HUES48 (cell line): ENCODE data around the gene NOP10.
A peak's percentile ranks its signal among the peaks of the same experiment; 100 is the strongest.
"Not testable (repeated sequence)": the region's sequence is repeated elsewhere in the genome, so short reads cannot be mapped to it uniquely, and the experiment has no call there.

ENCODE experiments used
- H3K27ac ChIP-seq: one replicate; pipeline ENCODE4 v1.7.0; 2013; ENCODE audit warnings: low read depth, low read length, inconsistent platforms
- H3K27me3 ChIP-seq: 2 replicates; pipeline ENCODE4 v1.6.1; 2013; ENCODE audit warnings: mild to moderate bottlenecking, low read length; ENCODE audit not compliant: control insufficient read depth, insufficient read depth
- H3K36me3 ChIP-seq: 2 replicates; pipeline ENCODE4 v1.6.1; 2013; ENCODE audit warnings: low read length; ENCODE audit not compliant: control insufficient read depth, insufficient read depth
- H3K4me1 ChIP-seq: 2 replicates; pipeline ENCODE4 v1.6.1; 2013; ENCODE audit warnings: mild to moderate bottlenecking, low read length; ENCODE audit not compliant: control insufficient read depth, insufficient read depth
- H3K4me3 ChIP-seq: 2 replicates; pipeline ENCODE4 v1.5.1; 2013; ENCODE audit warnings: mild to moderate bottlenecking, low read depth, low read length
- H3K9ac ChIP-seq: 2 replicates; pipeline ENCODE4 v1.6.1; 2013; ENCODE audit warnings: mild to moderate bottlenecking, low read depth, low read length, moderate library complexity
- H3K9me3 ChIP-seq: 2 replicates; pipeline ENCODE4 v1.6.1; 2013; ENCODE audit warnings: low read length; ENCODE audit not compliant: control insufficient read depth, insufficient read depth

NOP10 gene

GRCh38 chr15:34358367-34358766 is 15.4 kb upstream of the NOP10 start:
- H3K9me3 ChIP-seq = no peaks in the 10 kb centered on the region
- H3K4me1 ChIP-seq = no peaks in the 10 kb centered on the region
- H3K9ac ChIP-seq = no peak overlapping the region
- no peak overlapping the region for H3K4me3 ChIP-seq
- H3K36me3 ChIP-seq = peaks cover 76% of the 10 kb centered on the region
- H3K27ac ChIP-seq = no peak overlapping the region
- H3K27me3 ChIP-seq = no peaks in the 10 kb centered on the region

DNA sequence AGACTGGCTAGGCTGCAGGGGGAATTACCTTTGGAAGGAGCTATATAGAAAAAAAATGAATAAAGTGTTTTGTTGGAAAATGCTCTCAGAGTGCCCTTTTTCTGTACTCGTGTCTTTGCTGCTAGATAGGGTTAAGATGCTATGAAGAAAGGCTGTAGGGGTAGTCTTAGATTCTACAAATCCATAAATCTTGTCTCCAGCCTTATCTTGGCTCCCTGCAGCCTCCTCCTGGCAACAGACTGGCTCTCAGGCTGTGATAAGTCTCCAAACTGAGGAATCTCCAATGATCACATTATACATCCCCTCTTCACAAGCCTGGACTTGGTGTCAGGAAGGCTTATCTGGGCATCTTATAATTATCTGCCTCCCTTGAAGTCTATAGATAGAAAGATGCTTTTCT is 14.7 kb upstream of the NOP10 start:
- H3K9me3 ChIP-seq = no peaks in the 10 kb centered on the region
- H3K36me3 ChIP-seq = peaks cover 68% of the 10 kb centered on the region
- no peak overlapping the region for H3K4me3 ChIP-seq
- H3K27ac ChIP-seq = no peak overlapping the region
- no peaks in the 10 kb centered on the region for H3K4me1 ChIP-seq
- no peak overlapping the region for H3K9ac ChIP-seq
- H3K27me3 ChIP-seq = no peaks in the 10 kb centered on the region

DNA sequence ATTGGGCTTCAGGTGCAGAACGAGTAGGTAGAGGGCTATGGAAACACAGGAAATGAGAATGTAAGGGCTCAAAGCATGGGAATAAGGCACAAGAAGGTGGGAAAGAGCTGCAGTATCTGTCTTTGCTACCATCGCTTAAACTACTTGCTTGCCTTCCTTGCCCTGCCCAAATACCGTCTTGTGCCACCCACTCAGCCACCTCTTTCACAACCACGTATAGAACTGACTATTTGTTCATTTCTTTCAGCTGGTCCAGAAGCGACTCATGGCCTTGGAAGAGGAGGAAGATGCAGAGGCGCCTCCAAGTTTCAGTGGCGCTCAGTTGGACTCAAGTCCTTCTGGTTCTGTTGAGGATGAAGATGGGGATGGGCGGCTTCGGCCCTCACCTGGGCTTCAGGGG is 12.3 kb upstream of the NOP10 start:
- Histone ChIP-seq H3K9ac (no peak overlapping the region), H3K27me3 (no peaks in the 10 kb centered on the region), H3K27ac (no peak overlapping the region), H3K4me1 (no peaks in the 10 kb centered on the region), H3K36me3 (peaks cover 48% of the 10 kb centered on the region), H3K4me3 (no peak overlapping the region), H3K9me3 (no peaks in the 10 kb centered on the region)

- Histone ChIP-seq H3K4me1 (no peaks in the 10 kb centered on the region), H3K9me3 (no peaks in the 10 kb centered on the region), H3K27me3 (no peaks in the 10 kb centered on the region), H3K4me3 (no peak overlapping the region), H3K9ac (no peak overlapping the region), H3K36me3 (peaks cover 39% of the 10 kb centered on the region), H3K27ac (no peak overlapping the region)
Measured at GRCh38 chr15:34354286-34354685, 11.3 kb upstream of the NOP10 start.

DNA sequence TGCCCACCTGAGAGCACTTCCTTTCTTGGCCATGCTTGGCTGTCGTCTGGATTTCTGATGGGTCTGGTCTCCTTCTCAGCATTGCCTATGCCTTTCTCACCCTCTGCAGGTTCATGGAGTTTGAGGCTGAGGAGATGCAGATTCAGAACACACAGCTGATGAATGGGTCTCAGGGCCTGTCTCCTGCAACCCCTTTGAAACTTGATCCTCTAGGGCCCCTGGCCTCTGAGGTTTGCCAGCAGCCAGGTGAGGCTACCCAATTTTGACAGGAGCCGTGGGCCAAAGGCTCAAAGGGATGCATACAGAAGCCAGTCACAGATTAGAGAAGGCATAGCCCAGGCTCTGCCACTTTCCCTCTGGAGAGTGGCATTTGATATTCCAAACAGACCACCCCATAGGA is 10.7 kb upstream of the NOP10 start:
- H3K4me3 ChIP-seq = no peak overlapping the region
- H3K9me3 ChIP-seq = no peaks in the 10 kb centered on the region
- H3K27me3 ChIP-seq = no peaks in the 10 kb centered on the region
- peaks cover 34% of the 10 kb centered on the region for H3K36me3 ChIP-seq
- no peaks in the 10 kb centered on the region for H3K4me1 ChIP-seq
- H3K9ac ChIP-seq = no peak overlapping the region
- no peak overlapping the region for H3K27ac ChIP-seq

GRCh38 chr15:34352996-34353395 is 10.1 kb upstream of the NOP10 start:
- not testable (repeated sequence) for H3K27me3 ChIP-seq, H3K4me1 ChIP-seq, H3K4me3 ChIP-seq, H3K9ac ChIP-seq, H3K9me3 ChIP-seq, H3K27ac ChIP-seq
- H3K36me3 ChIP-seq = peaks cover 27% of the 10 kb centered on the region

GRCh38 chr15:34349769-34350168 is 6.8 kb upstream of the NOP10 start:
- Histone ChIP-seq H3K9ac (no peak overlapping the region), H3K27me3 (no peaks in the 10 kb centered on the region), H3K4me3 (no peak overlapping the region), H3K4me1 (no peaks in the 10 kb centered on the region), H3K27ac (no peak overlapping the region), H3K36me3 (0 out of 2 replicates have a peak, but pooled peaks cover under 1% of the 10 kb centered on the region), H3K9me3 (no peaks in the 10 kb centered on the region)

GRCh38 chr15:34348735-34349300 is 5.9 kb upstream of the NOP10 start:
- H3K27ac ChIP-seq = no peak overlapping the region
- H3K4me1 ChIP-seq = no peaks in the 10 kb centered on the region
- H3K36me3 ChIP-seq = no peaks in the 10 kb centered on the region
- no peak overlapping the region for H3K4me3 ChIP-seq
- no peaks in the 10 kb centered on the region for H3K27me3 ChIP-seq
- no peaks in the 10 kb centered on the region for H3K9me3 ChIP-seq
- H3K9ac ChIP-seq = no peak overlapping the region

GRCh38 chr15:34347951-34348638 is 5.2 kb upstream of the NOP10 start:
- no peak overlapping the region for H3K4me3 ChIP-seq
- H3K36me3 ChIP-seq = no peaks in the 10 kb centered on the region
- H3K9me3 ChIP-seq = no peaks in the 10 kb centered on the region
- no peaks in the 10 kb centered on the region for H3K27me3 ChIP-seq
- H3K9ac ChIP-seq = no peak overlapping the region
- no peak overlapping the region for H3K27ac ChIP-seq
- 0 out of 2 replicates have a peak, but pooled peaks cover 5% of the 10 kb centered on the region for H3K4me1 ChIP-seq

DNA sequence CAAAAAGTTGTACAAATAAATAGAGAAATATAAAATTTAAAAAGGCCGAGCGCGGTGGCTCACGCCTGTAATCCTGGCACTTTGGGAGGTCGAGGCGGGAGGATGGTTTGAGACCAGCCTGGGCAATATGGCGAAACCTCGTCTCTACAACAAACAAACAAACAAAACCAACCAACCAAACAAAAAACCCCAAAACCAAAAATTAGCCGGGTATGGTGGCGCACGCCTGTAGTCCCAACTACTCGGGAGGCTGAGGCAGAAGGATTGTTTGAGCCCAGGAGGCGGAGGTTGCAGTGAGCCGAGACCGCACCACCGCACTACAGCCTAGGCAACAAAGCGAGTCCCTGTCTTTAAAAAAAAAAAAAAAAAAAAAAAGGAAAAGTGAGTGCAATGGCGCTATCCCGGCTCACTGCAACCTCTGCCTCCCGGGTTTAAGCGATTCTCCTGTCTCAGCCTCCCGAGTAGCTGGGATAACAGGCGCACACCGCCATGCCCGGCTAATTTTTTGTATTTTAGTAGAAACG is 661 bp downstream of the NOP10 start:
- H3K9ac ChIP-seq = peak overlapping the region; percentile 88
- H3K27ac ChIP-seq = peak overlapping the region; percentile 89
- H3K4me1 ChIP-seq, H3K9me3 ChIP-seq, H3K27me3 ChIP-seq: not testable (repeated sequence)
- H3K36me3 ChIP-seq = peaks cover 30% of the 10 kb centered on the region
- peak overlapping the region; percentile 92 for H3K4me3 ChIP-seq

- Histone ChIP-seq H3K4me3 (peak overlapping the region; percentile 92), H3K27ac (no peak overlapping the region), H3K9ac (no peak overlapping the region), H3K36me3 (peaks cover 30% of the 10 kb centered on the region), H3K9me3 (no peaks in the 10 kb centered on the region), H3K27me3 (no peaks in the 10 kb centered on the region), H3K4me1 (0 out of 2 replicates have a peak, but pooled peaks cover 5% of the 10 kb centered on the region)
Measured at GRCh38 chr15:34341381-34342212, 1.3 kb downstream of the NOP10 start.
